Tibial nerve (tissue), 4 donors: ENCODE data around the gene GDPD3.

Experiments
- CTCF ChIP-seq, 5 experiments: fragments of 200-600 bp in 3 of 5; fragments of 450-650 bp in 2 of 5; sonication (generic) in 3 of 5; IDR thresholded peaks; one replicate each; pipeline ENCODE4 v1.5.1; 2016 to 2019; ENCODE audit warnings: antibody characterized with exemption in 5 of 5, mild to moderate bottlenecking in 3 of 5, moderate library complexity in 2 of 5
- EP300 ChIP-seq, 2 donors: sonication (generic); formaldehyde crosslinking; IDR thresholded peaks; one replicate each; pipeline ENCODE4 v1.6.1; 2017; ENCODE audit warnings: antibody characterized with exemption in 2 of 2, mild to moderate bottlenecking in 1 of 2
- POLR2A ChIP-seq, 2 donors: fragments of 450-650 bp; IDR thresholded peaks; one replicate each; pipeline ENCODE4 v1.6.1; 2017; ENCODE audit warnings: antibody characterized with exemption in 2 of 2, mild to moderate bottlenecking in 2 of 2, moderate library complexity in 2 of 2

GRCh38 chr16:30088832-30089624 lies 24.3 kb downstream of the GDPD3 start:
- TF ChIP-seq EP300 (IDR thresholded peaks at IDR 0.05) (no peak), CTCF (IDR thresholded peaks at IDR 0.05) (no peak), POLR2A (IDR thresholded peaks at IDR 0.05) (no peak)
